DMS 273 (cell line): ENCODE measurements around the gene SLC44A3.

Experiments used
- DNase-seq: peaks from one replicate; lab custom pipeline; 2025; ENCODE audit not compliant: unreplicated experiment; lab: John Stamatoyannopoulos, UW

Gene SLC44A3

GRCh38 chr1:94905207-94905606, 85.0 kb downstream of the SLC44A3 start:
- DNase-seq: no peak

GRCh38 chr1:94906382-94906781, 86.2 kb downstream of the SLC44A3 start:
- no peak for DNase-seq

- DNase-seq: no peak
These were observed 87.0 kb downstream of the SLC44A3 start for GRCh38 chr1:94907136-94907535.

- no peak for DNase-seq
These were observed 88.0 kb downstream of the SLC44A3 start for GRCh38 chr1:94908190-94908589.

- no peak for DNase-seq
These were observed 88.8 kb downstream of the SLC44A3 start for GRCh38 chr1:94908965-94909364.

GRCh38 chr1:94909486-94909885, 89.3 kb downstream of the SLC44A3 start:
- peak; percentile 10 for DNase-seq

GRCh38 chr1:94912263-94913184, 92.4 kb downstream of the SLC44A3 start:
- DNase-seq: no peak

- no peak for DNase-seq
These were observed 97.1 kb downstream of the SLC44A3 start for GRCh38 chr1:94917251-94917650.

- no peak for DNase-seq
These were observed 99.3 kb downstream of the SLC44A3 start for GRCh38 chr1:94919241-94920030.

GRCh38 chr1:94920061-94920460, 99.9 kb downstream of the SLC44A3 start:
- peak; percentile 15 for DNase-seq

GRCh38 chr1:94921977-94922376, 101.8 kb downstream of the SLC44A3 start:
- no peak for DNase-seq

GRCh38 chr1:94922761-94923331, 102.7 kb downstream of the SLC44A3 start:
- no peak for DNase-seq

- DNase-seq: peak; percentile 74
These were observed 104.8 kb downstream of the SLC44A3 start for GRCh38 chr1:94925004-94925403.

GRCh38 chr1:94925561-94926125, 105.5 kb downstream of the SLC44A3 start:
- DNase-seq: peak; percentile 87

GRCh38 chr1:94926126-94926914, 106.2 kb downstream of the SLC44A3 start:
- DNase-seq: peak; percentile 82

- peak; percentile 96 for DNase-seq
These were observed 106.8 kb downstream of the SLC44A3 start, which contains the start of gene CNN3 for GRCh38 chr1:94926915-94927404. Gene CNN3 (minus strand): TSS chr1:94927110. CDS start chr1:94926894, 216 bp downstream.

GRCh38 chr1:94927405-94928175, 107.4 kb downstream of the SLC44A3 start:
- DNase-seq: peak; percentile 68

GRCh38 chr1:94928293-94928939, 108.3 kb downstream of the SLC44A3 start:
- DNase-seq: no peak
